ENCODE measurements around the gene RPS6KB1. TPM values are rescaled to one million over a fixed set of nuclear protein-coding genes. Genes with fewer than 3 reads are reported as not detected.
"Not testable (repeated sequence)": the region's sequence is repeated elsewhere in the genome, so short reads cannot be mapped to it uniquely, and the experiment has no call there.

Gene RPS6KB1
- total RNA-seq, 4 donors from 2014 or later, result 18.4 to 49.2 (median 25.9) TPM

GRCh38 chr17:59933317-59933716 is 40.4 kb downstream of the RPS6KB1 start:
- H3K36me3 ChIP-seq, result peaks cover 21 to 100% (median 41%) of the 10 kb centered on the region in 3 donors
- intact Hi-C loops (cut with DNase I), result not testable (repeated sequence)

DNA sequence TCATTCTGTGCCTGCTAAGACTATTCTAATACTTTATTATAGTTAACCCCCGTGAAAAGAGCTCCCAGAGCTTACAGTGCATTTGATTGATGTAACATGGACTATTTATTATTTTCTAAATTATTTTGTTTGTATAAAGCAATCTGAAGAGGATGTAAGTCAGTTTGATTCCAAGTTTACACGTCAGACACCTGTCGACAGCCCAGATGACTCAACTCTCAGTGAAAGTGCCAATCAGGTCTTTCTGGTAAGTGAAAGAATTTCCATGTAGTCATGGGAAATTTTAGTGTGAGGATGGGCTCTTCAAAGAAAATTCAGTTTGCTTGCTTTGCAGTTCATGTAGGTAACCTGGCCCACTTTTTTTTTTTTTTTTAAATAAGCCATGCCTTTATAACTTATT is 47.8 kb downstream of the RPS6KB1 start:
- Histone ChIP-seq H3K36me3 (peaks cover 15 to 97% (median 36%) of the 10 kb centered on the region in 3 donors), H3K27ac (peak overlapping the region in 2 of 4 donors; percentile 25 to 29)
- intact Hi-C loops (cut with DNase I); H3K27me3 ChIP-seq; H3K9me3 ChIP-seq; H3K4me3 ChIP-seq; DNase-seq; H3K4me1 ChIP-seq: not testable (repeated sequence)
- 30 to 52% methylated on average over 3 of the region's 3 CpGs for WGBS, 2 donors

More at GRCh38 chr17:59933317-59933716, 40.4 kb downstream of the RPS6KB1 start:
- H3K27ac ChIP-seq, H3K4me3 ChIP-seq, H3K9me3 ChIP-seq, DNase-seq, H3K4me1 ChIP-seq, H3K27me3 ChIP-seq: not testable (repeated sequence)
- 90 to 100% methylated on average over 1 of the region's 1 CpG for WGBS, 2 donors

GRCh38 chr17:59941131-59941530 is 48.2 kb downstream of the RPS6KB1 start:
- no peaks in the 10 kb centered on the region for H3K4me1 ChIP-seq
- no peak for DNase-seq
- WGBS, 2 donors, result 65 to 82% methylated on average over 1 of the region's 1 CpG
- no peak overlapping the region for H3K4me3 ChIP-seq
- no peak for TF ChIP-seq POLR2A (IDR thresholded peaks at IDR 0.05)
- no peak for TF ChIP-seq CTCF (IDR thresholded peaks at IDR 0.05)
- no peaks in the 10 kb centered on the region for H3K9me3 ChIP-seq
- H3K27me3 ChIP-seq, result no peaks in the 10 kb centered on the region
- intact Hi-C loops (cut with DNase I), result no loop called here
- H3K27ac ChIP-seq, result peak overlapping the region in 1 of 4 donors; percentile 29
- peaks cover 14 to 97% (median 36%) of the 10 kb centered on the region in 3 donors for H3K36me3 ChIP-seq

- H3K9me3 ChIP-seq; H3K27ac ChIP-seq; H3K4me3 ChIP-seq; H3K4me1 ChIP-seq; intact Hi-C loops (cut with DNase I); H3K27me3 ChIP-seq; DNase-seq: not testable (repeated sequence)
- WGBS, 2 donors, result 76 to 89% methylated on average over 5 to 7 of the region's 7 CpGs
- peaks cover 6 to 86% (median 24%) of the 10 kb centered on the region in 3 donors for H3K36me3 ChIP-seq
These were observed 53.5 kb downstream of the RPS6KB1 start for GRCh38 chr17:59946433-59946832.

- intact Hi-C loops (cut with DNase I); H3K27ac ChIP-seq; DNase-seq; H3K9me3 ChIP-seq; H3K27me3 ChIP-seq; H3K4me3 ChIP-seq; H3K4me1 ChIP-seq: not testable (repeated sequence)
- WGBS, 2 donors, result 73% methylated on average over 4 of the region's 4 CpGs
- peaks cover 6 to 86% (median 16%) of the 10 kb centered on the region in 3 donors for H3K36me3 ChIP-seq
These were observed 54.4 kb downstream of the RPS6KB1 start for GRCh38 chr17:59947310-59947709.

DNA sequence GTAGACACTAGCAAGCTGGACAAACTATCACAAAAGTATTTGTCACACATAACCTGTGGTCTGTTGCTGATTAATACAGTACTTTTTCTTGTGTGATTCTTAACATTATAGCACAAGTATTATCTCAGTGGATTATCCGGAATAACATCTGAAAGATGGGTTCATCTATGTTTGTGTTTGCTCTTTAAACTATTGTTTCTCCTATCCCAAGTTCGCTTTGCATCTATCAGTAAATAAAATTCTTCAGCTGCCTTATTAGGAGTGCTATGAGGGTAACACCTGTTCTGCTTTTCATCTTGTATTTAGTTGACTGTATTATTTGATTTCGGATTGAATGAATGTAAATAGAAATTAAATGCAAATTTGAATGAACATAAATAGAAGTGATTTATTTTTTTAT is 57.1 kb downstream of the RPS6KB1 start:
- TF ChIP-seq CTCF (IDR thresholded peaks at IDR 0.05) (no peak), POLR2A (IDR thresholded peaks at IDR 0.05) (no peak)
- Histone ChIP-seq H3K9me3 (no peaks in the 10 kb centered on the region), H3K27me3 (no peaks in the 10 kb centered on the region), H3K36me3 (peaks cover 6 to 83% (median 12%) of the 10 kb centered on the region in 3 donors), H3K4me1 (no peaks in the 10 kb centered on the region), H3K4me3 (no peak overlapping the region), H3K27ac (no peak overlapping the region)
- WGBS, 2 donors, result 82 to 89% methylated on average over 3 of the region's 3 CpGs
- intact Hi-C loops (cut with DNase I), result no loop called here
- DNase-seq, result no peak

DNA sequence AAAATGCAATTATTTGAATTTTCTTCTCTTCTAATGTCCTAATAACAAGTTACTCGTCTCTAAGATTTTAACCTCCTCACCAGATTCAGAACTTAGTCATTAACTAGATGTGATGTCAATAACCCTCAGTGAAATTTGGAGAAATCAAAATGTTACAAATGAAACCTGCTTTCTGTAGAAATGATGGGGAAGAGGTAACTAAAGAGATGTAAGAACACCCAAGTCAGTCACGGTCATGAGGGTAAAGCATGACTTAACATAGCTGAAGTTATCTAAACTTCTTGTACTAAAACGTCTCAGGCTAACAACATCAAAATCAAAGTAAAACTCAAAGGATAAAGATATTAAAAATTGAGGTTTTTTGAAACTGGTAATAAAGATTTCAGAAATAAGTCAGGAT is 61.9 kb downstream of the RPS6KB1 start:
- no peak overlapping the region for H3K27ac ChIP-seq
- intact Hi-C loops (cut with DNase I), result no loop called here
- TF ChIP-seq POLR2A (IDR thresholded peaks at IDR 0.05) (no peak), CTCF (IDR thresholded peaks at IDR 0.05) (no peak)
- no peak for DNase-seq
- WGBS, 2 donors, result 81 to 83% methylated on average over 3 of the region's 3 CpGs
- no peak overlapping the region for H3K4me3 ChIP-seq
- no peaks in the 10 kb centered on the region for H3K27me3 ChIP-seq
- no peaks in the 10 kb centered on the region for H3K4me1 ChIP-seq
- peaks cover 0 to 89% (median 0%) of the 10 kb centered on the region in 3 donors for H3K36me3 ChIP-seq
- no peaks in the 10 kb centered on the region for H3K9me3 ChIP-seq

GRCh38 chr17:59959574-59959973 is 66.7 kb downstream of the RPS6KB1 start:
- H3K4me3 ChIP-seq; H3K27me3 ChIP-seq; H3K9me3 ChIP-seq; DNase-seq; intact Hi-C loops (cut with DNase I); H3K27ac ChIP-seq: not testable (repeated sequence)
- WGBS, 2 donors, result 91 to 97% methylated on average over 8 of the region's 8 CpGs
- Histone ChIP-seq H3K4me1 (peaks cover 4 to 15% (median 9%) of the 10 kb centered on the region in 3 donors), H3K36me3 (peaks cover 0 to 51% (median 0%) of the 10 kb centered on the region in 3 donors)
